Natural killer cell treated with Interleukin-12 subunit alpha and Interleukin-12 subunit beta and Interleukin-15 and Interleukin-18, amount 100 ng/mL, for 72 hours (primary cell): ENCODE measurements around the gene WWP2. TPM values are rescaled to one million over a fixed set of nuclear protein-coding genes. Genes with fewer than 3 reads are reported as not detected.
"Not testable (repeated sequence)": the region's sequence is repeated elsewhere in the genome, so short reads cannot be mapped to it uniquely, and the experiment has no call there.

Experiments
- ATAC-seq, 2 donors: fragments of 150-1000 bp; cut with Tn5 transposase in 1 of 2; sonication (Bioruptor Pico), chemical (Tn5 transposase) in 1 of 2; 2 replicates each; pipeline ENCODE4 v1.10.0; 2021
- DNase-seq: peaks from one replicate; pipeline ENCODE4 v3.0.0; 2022; ENCODE audit warnings: low spot score
- H3K27ac Mint-ChIP-seq, 2 donors: 1 replicate in 1 of 2; 2 replicates in 1 of 2; pipeline ENCODE4 v1.8.0; 2022; ENCODE audit warnings: mixed read lengths in 2 of 2, mild to moderate bottlenecking in 1 of 2, moderate library complexity in 1 of 2
- H3K27me3 Mint-ChIP-seq, 2 donors: 1 replicate in 1 of 2; 2 replicates in 1 of 2; pipeline ENCODE4 v1.8.0; 2022; ENCODE audit warnings: mixed read lengths in 2 of 2
- H3K36me3 Mint-ChIP-seq: one replicate; pipeline ENCODE4 v1.8.0; 2022; ENCODE audit warnings: mixed read lengths
- H3K4me1 Mint-ChIP-seq, 2 donors: 1 replicate in 1 of 2; 2 replicates in 1 of 2; pipeline ENCODE4 v1.8.0; 2022; ENCODE audit warnings: low read depth in 2 of 2, mixed read lengths in 2 of 2, mild to moderate bottlenecking in 1 of 2
- H3K4me3 Mint-ChIP-seq: one replicate; pipeline ENCODE4 v1.8.0; 2022; ENCODE audit warnings: mixed read lengths
- H3K9me3 Mint-ChIP-seq: 2 replicates; pipeline ENCODE4 v1.8.0; 2022; ENCODE audit warnings: mixed read lengths
- total RNA-seq, 2 donors: library from RNA; stranded (reverse); gene quantifications; one replicate each; pipeline ENCODE4 v1.2.3, GENCODE V29; 2022

Gene WWP2
- total RNA-seq, 2 donors from 2014 or later: 82.8 to 93.2 TPM

DNA sequence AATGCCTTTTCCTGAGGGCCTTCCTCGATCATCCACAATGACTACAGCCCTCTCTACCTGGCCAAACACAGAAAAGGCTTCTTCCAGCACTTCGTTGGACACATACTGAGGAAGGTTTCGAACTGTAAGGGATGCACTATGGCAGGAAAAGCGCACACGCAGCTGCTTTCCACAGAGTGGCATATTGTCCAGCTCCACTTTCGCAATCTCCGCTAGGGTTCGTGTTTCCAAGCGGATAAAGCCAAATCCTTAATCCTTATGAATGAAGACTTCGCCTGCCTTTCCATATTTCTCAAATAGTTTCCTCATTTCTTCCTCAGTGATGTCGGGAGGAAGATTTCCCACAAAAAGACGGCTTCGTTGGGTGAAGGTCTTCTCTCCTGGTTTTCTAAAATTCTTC is 4.8 kb upstream of the WWP2 start:
- H3K27ac Mint-ChIP-seq, DNase-seq, H3K27me3 Mint-ChIP-seq, H3K36me3 Mint-ChIP-seq, H3K4me3 Mint-ChIP-seq, ATAC-seq, H3K9me3 Mint-ChIP-seq: not testable (repeated sequence)
- peaks cover 15 to 30% of the 10 kb centered on the region in 2 donors for H3K4me1 Mint-ChIP-seq

DNA sequence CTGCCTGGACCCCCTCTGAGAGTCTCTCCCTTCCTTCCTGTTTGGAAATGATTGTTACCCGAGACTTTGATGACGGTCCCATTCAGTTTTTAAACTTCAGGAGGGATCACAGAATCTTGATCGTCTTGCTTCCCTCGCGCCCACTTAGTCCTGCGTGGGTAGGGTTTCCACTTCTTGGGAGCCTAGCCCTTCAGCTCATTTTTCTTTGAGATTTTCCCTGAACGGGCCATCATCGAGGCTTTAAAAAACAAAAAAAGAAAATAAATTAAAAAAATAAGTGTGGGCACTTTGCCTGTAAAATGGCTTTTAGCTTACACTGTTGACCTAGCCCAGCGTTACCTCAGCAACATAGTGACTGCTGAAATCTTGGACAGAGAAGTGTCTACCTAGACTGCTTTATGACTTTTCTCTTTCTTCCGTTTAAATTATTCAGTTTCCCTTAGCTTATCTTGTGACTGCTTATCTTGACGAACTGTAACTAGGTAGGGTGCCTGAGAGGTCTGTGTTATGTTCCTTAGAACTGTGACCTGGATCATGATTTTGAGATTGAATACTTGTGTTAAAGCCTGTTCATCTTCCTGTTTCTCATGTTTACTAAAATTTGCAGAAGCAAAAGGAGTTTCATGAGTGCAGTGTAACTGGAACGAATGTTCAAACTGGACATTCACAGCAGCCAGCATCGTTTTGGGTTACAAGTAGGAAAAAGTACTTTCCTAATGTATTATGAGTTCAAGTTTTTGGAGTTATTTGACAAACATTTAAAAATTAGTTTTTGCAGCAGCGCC is 874 bp downstream of the WWP2 start:
- H3K4me1 Mint-ChIP-seq: peaks cover 28 to 31% of the 10 kb centered on the region in 2 donors
- H3K9me3 Mint-ChIP-seq: no peaks in the 10 kb centered on the region
- no peaks in the 10 kb centered on the region for H3K27me3 Mint-ChIP-seq
- ATAC-seq (peak in 1 of 2 donors; percentile 24), DNase-seq (no peak)
- H3K27ac Mint-ChIP-seq: peak overlapping the region; percentile 91 to 96
- H3K4me3 Mint-ChIP-seq: peak overlapping the region; percentile 84
- no peaks in the 10 kb centered on the region for H3K36me3 Mint-ChIP-seq

DNA sequence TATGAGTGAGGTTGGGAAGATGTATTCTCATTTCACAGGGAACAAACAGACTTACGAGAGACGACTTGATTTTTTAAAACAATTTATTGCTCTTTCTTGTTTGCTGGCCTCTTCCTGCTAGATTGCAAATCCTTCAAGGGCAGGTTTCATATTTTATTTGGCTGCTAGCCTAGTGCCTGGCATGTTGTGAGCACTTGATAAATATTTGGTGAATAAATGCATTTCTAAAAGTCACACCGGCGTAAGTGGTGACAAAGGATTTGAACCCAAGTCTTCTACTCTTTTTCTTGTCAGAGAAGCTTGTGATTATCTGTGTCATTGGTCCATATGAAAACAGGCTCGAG is 1.4 kb downstream of the WWP2 start:
- ATAC-seq (no peak), DNase-seq (no peak)
- Mint-ChIP-seq H3K4me3 (peak overlapping the region; percentile 84), H3K27ac (peak overlapping the region; percentile 91 to 96), H3K36me3 (no peaks in the 10 kb centered on the region), H3K4me1 (peaks cover 29 to 33% of the 10 kb centered on the region in 2 donors), H3K9me3 (no peaks in the 10 kb centered on the region), H3K27me3 (no peaks in the 10 kb centered on the region)

DNA sequence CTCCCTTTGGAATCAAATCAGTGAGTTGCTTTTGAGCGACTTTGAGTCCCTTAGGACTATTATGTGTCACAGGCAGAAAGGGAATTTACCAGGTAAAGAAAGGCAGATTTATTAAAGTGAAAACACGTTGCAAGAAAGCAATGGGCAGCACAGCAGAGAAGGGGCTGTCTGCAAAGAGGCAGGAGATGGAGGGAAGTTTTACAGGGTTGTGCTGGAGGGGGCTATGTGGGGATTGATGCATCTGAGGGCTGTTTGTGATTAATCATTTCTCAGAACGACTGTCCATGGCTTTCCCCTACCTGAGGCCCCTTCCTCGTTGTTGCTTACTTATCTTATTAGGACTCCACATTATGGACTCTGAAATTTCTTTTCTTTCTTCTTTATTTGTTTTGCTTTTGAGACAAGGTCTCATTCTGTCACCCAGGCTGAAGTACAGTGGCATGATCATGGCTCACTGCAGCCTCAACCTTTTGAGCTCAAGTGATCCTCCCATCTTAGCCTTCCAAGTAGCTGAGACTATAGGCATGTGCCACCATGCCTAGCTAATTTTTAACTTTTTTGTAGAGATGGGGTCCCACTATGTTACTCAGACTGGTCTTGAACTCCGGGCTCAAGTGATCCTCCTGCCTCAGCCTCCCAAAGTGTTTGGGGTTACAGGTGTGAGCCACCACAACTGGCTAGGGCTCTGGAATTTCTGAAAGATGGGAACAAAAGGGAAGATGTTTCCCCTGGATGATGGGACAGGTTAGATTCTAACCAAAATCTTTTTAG is 5.5 kb downstream of the WWP2 start:
- Mint-ChIP-seq H3K4me3 (no peak overlapping the region), H3K4me1 (peaks cover 34 to 38% of the 10 kb centered on the region in 2 donors), H3K27me3 (no peaks in the 10 kb centered on the region), H3K9me3 (no peaks in the 10 kb centered on the region), H3K36me3 (no peaks in the 10 kb centered on the region), H3K27ac (peak overlapping the region in 1 of 2 donors; percentile 56)
- DNase-seq: no peak
- ATAC-seq: no peak

DNA sequence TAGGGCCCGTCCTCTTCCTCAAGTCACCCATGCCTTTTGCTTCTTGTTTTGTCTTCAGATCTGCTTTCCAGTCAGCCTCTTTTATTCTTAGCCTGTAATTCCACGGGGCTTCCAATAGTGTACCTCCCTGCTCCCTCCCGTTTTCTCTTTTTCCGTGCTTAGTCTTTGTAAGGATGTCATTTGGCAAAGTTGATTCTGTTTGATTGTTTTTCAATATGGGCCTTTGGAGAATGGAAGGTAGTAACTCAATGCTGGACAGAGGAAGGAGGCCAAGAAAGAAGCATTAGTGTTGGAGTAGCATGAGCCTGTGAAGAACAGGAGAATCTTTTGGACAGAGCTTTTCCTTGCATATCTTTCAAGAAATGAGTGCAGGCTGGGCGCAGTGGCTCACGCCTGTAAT is 6.5 kb downstream of the WWP2 start:
- no peak overlapping the region for H3K4me3 Mint-ChIP-seq
- H3K4me1 Mint-ChIP-seq: peaks cover 37 to 40% of the 10 kb centered on the region in 2 donors
- no peaks in the 10 kb centered on the region for H3K36me3 Mint-ChIP-seq
- no peak overlapping the region for H3K27ac Mint-ChIP-seq
- no peak for ATAC-seq
- no peak for DNase-seq
- no peaks in the 10 kb centered on the region for H3K27me3 Mint-ChIP-seq
- no peaks in the 10 kb centered on the region for H3K9me3 Mint-ChIP-seq

DNA sequence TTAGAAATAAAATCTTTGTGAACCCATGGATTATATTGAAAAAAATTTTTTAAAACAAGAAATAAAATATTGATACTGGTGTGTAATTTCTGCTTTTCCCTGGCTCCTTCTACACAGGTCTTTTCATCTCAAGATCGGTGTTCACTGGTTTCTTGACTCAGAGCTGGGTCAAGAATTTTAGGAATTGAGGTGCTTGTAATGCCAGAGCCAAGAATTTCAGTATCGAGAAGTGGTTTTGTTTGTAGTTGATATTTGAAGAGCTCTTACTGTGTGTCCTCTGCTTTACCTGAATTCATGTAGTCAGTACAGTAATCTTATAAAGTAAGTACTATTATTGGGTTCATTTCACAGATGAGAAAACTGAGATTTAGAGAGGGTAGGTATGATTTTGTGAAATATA is 7.3 kb downstream of the WWP2 start:
- DNase-seq: no peak
- Mint-ChIP-seq H3K9me3 (no peaks in the 10 kb centered on the region), H3K4me1 (peaks cover 40 to 46% of the 10 kb centered on the region in 2 donors), H3K27ac (no peak overlapping the region), H3K4me3 (no peak overlapping the region), H3K27me3 (no peaks in the 10 kb centered on the region), H3K36me3 (no peaks in the 10 kb centered on the region)
- no peak for ATAC-seq

DNA sequence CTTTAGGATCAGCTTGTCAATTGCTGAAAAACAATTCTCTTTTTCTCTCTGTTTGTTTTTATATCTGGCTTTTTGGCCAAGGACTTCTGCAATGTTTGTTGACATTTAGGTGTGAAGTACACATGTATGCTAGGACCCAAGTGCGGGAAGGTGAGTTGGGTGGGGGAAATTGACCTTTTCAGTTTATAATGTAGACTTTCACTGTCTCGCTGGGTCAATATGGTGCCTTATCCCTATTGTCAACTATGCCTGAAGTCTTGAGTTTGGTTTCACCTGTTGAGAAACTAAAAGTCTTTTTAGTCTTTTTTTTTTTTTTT is 9.5 kb downstream of the WWP2 start:
- Mint-ChIP-seq H3K36me3 (peaks cover 9% of the 10 kb centered on the region), H3K27me3 (no peaks in the 10 kb centered on the region), H3K4me1 (peaks cover 48 to 54% of the 10 kb centered on the region in 2 donors), H3K27ac (no peak overlapping the region), H3K9me3 (peaks cover 5% of the 10 kb centered on the region), H3K4me3 (no peak overlapping the region)
- DNase-seq (no peak), ATAC-seq (no peak)

DNA sequence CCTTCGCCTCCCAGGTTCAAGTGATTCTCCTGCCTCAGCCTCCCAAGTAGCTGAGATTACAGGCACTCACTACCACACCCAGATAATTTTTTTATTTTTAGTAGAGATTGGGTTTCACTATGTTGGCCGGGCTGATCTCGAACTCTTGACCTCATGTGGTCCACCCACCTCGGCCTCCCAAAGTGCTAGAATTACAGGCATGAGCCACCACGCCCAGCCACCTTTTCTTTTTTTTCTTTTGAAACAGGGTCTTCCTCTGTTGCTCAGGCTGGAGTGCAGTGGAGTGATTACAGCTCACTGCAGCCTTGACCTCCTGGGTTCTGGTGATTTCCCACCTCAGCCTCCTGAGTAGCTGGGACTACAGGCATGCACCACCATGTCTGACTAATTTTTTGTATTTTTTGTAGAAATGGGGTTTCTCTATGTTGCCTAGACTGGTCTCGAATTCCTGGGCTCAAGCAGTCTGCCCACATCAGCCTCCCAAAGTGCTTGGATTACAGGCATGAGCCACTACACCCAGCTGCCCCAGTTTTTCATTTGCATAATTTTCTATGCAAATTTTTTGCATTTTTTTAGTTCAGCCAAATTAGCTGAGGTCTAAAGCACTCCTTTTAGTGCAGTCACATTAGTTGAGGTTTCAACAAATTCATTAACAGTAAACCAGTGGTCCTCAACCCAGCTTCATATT is 11.3 kb downstream of the WWP2 start:
- ATAC-seq: no peak
- H3K27me3 Mint-ChIP-seq: no peaks in the 10 kb centered on the region
- DNase-seq: no peak
- peaks cover 9% of the 10 kb centered on the region for H3K36me3 Mint-ChIP-seq
- no peak overlapping the region for H3K4me3 Mint-ChIP-seq
- H3K4me1 Mint-ChIP-seq: peaks cover 39 to 43% of the 10 kb centered on the region in 2 donors
- H3K9me3 Mint-ChIP-seq: peaks cover 5% of the 10 kb centered on the region
- H3K27ac Mint-ChIP-seq: peak overlapping the region; percentile 29 to 50

DNA sequence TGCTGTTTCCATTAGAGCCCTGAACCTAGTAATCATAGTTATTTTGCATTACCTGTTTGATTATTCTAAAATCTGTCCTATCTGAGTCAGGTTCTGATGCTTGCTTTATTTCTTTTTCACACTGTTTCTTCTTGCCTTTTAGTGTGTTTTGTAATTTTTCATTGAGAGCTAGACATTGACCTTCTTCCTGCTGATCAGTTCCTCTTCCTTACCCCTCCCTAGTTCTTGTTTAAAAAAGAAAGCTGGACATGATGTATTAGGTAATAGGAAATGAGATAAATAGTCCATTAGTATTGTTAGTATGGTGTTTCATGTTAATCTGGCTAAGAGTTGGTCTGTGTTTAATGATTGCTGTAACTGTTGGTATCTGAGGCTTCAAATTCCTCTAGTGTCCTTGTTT is 13.4 kb downstream of the WWP2 start:
- H3K27me3 Mint-ChIP-seq: no peaks in the 10 kb centered on the region
- no peak for DNase-seq
- no peak for ATAC-seq
- H3K9me3 Mint-ChIP-seq: peaks cover 5% of the 10 kb centered on the region
- peak overlapping the region in 1 of 2 donors; percentile 20 for H3K27ac Mint-ChIP-seq
- H3K4me3 Mint-ChIP-seq: no peak overlapping the region
- H3K36me3 Mint-ChIP-seq: peaks cover 9% of the 10 kb centered on the region
- H3K4me1 Mint-ChIP-seq: peaks cover 35 to 38% of the 10 kb centered on the region in 2 donors

DNA sequence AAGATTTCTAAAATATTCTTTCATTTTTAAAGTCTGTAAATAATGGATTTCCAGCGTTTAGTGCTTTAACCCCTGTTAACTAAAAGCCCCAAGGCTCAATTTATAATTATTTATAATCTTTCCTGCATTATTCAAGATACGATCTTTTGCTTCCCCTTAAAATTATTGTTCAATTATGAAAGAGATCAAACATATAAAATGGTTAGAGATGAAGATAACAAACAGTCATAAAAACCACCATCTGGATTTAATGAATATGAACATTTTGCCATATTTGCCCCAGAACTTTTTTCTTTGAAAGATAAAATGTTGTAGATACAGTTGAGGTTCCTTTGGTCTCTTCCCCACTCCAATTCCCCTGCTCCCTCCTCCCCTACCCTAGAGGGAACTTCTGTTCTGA is 17.6 kb downstream of the WWP2 start:
- H3K9me3 Mint-ChIP-seq: peaks cover 5% of the 10 kb centered on the region
- no peak for ATAC-seq

DNA sequence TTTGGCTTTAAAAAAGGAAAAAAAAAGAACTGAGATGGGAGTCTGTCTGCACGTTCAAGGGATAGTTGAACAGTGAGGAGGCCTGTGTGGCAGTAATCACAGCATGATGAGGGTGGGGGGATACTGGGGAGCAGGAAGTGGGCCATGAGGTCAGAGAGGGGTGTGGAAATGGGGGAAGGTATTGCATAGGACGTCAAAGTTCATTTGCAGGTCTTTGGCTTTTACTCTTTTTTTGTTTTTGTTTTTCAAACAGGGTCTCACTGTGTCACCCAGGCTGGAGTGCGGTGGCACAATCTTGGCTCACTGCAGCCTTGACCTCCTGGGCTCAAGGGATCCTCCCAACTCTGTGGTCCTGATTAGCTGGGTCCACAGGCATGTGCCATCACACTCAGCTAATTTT is 19.0 kb downstream of the WWP2 start:
- H3K27me3 Mint-ChIP-seq: no peaks in the 10 kb centered on the region
- DNase-seq (no peak), ATAC-seq (peak in 1 of 2 donors; percentile 58)
- H3K4me1 Mint-ChIP-seq: peaks cover 12 to 13% of the 10 kb centered on the region in 2 donors
- H3K27ac Mint-ChIP-seq: peak overlapping the region; percentile 55 to 56
- H3K9me3 Mint-ChIP-seq: no peaks in the 10 kb centered on the region
- H3K4me3 Mint-ChIP-seq: no peak overlapping the region
- peaks cover under 1% of the 10 kb centered on the region for H3K36me3 Mint-ChIP-seq

More for the DNA sequence above, 17.6 kb downstream of the WWP2 start:
- no peak for DNase-seq
- H3K4me3 Mint-ChIP-seq: no peak overlapping the region
- no peak overlapping the region for H3K27ac Mint-ChIP-seq
- H3K36me3 Mint-ChIP-seq: peaks cover 9% of the 10 kb centered on the region
- H3K4me1 Mint-ChIP-seq: peaks cover 23 to 25% of the 10 kb centered on the region in 2 donors
- H3K27me3 Mint-ChIP-seq: no peaks in the 10 kb centered on the region

DNA sequence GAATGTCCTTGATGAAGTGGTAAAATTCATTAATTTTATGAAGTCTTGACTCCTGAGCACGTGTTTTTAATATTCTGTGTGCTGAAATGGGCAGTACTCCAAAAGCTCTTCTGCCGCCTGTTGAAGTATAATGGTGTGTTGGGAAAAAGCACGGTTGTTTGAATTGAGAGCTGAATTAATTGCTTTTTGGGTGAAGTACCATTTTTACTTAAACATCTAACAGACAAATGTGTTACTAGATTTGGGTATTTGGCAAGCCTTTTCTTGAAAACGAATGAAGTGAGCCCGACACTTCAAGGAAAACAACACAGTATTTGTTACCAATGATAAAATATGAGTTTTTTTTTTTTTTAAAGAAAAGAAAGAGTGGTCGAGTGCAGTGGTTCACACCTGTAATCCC is 22.5 kb downstream of the WWP2 start:
- DNase-seq (no peak), ATAC-seq (no peak)
- Mint-ChIP-seq H3K4me3 (no peak overlapping the region), H3K27me3 (no peaks in the 10 kb centered on the region), H3K9me3 (no peaks in the 10 kb centered on the region), H3K27ac (no peak overlapping the region), H3K36me3 (peaks cover 7% of the 10 kb centered on the region), H3K4me1 (peaks cover 12 to 13% of the 10 kb centered on the region in 2 donors)

DNA sequence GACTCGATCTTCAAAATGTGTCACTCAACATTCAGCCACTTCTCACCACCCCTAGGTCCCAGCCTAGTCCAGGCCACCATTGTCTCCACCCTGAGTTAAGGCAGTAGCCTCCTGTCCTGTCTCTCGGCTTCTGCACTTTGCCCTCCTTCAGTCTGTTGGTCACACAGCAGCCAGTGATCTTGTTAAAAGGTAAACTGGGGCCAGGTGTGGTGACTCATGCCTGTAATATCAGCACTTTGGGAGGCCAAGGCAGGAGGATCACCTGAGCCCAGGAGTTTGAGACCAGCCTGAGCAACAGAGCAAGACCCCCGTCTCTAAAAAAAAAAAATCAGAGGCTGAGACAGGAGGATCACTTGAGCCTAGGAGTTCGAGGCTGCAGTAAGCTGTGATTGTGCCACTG is 25.8 kb downstream of the WWP2 start:
- ATAC-seq: no peak
- H3K27ac Mint-ChIP-seq: no peak overlapping the region

DNA sequence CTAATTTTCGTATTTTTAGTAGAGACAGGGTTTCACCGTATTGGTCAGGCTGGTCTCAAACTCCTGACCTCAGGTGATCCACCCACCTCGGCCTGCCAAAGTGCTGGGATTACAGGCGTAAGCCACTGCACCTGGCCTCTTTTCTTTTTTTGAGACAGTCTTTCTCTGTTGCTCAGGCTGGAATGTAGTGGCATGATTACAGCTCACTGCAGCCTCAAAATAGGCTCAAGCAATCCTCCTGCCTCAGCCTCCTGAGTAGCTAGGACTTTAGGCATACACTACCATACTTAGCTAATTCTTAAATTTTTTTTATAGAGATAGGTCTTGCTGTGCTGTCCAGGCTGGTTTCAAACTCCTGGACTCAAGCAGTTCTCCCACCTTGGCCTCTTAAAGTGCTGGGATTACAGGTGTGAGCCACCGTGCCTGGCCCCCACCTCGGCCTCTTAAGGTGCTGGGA is 29.3 kb downstream of the WWP2 start:
- not testable (repeated sequence) for ATAC-seq, H3K4me3 Mint-ChIP-seq, DNase-seq, H3K27me3 Mint-ChIP-seq, H3K9me3 Mint-ChIP-seq, H3K4me1 Mint-ChIP-seq, H3K36me3 Mint-ChIP-seq
- peak overlapping the region in 1 of 2 donors; percentile 45 for H3K27ac Mint-ChIP-seq

More for the DNA sequence above, 25.8 kb downstream of the WWP2 start:
- Mint-ChIP-seq H3K27me3 (no peaks in the 10 kb centered on the region), H3K36me3 (peaks cover 7% of the 10 kb centered on the region), H3K4me3 (no peak overlapping the region), H3K9me3 (no peaks in the 10 kb centered on the region), H3K4me1 (no peaks in the 10 kb centered on the region)
- DNase-seq: no peak
